Loucy (cell line): ENCODE measurements around the gene SYNC.

Experiments used
- CTCF ChIP-seq: fragments of 200-600 bp; sonication (generic); conservative IDR thresholded peaks from 2 replicates; pipeline ENCODE4 v1.5.1; 2014; ENCODE audit warnings: mild to moderate bottlenecking, antibody characterized with exemption, low read length
- EZH2phosphoT487 ChIP-seq: fragments of 200-600 bp; IDR thresholded peaks from 2 replicates; pipeline ENCODE4 v1.6.1; 2018; ENCODE audit warnings: antibody characterized with exemption, mild to moderate bottlenecking, moderate library complexity, borderline replicate concordance

GRCh38 chr1:32695098-32695904 is 7.3 kb downstream of the SYNC start:
- TF ChIP-seq EZH2phosphoT487 = no peak
- TF ChIP-seq CTCF = no peak
